IPS-NIHi11 (cell line): ENCODE data around the gene KRTAP10-12.

Source experiments
- DNase-seq: peaks from one replicate; pipeline ENCODE4 v3.0.0; 2012; ENCODE audit warnings: mixed read lengths, low spot score

Gene KRTAP10-12

GRCh38 chr21:44712203-44713028 is 15.4 kb downstream of the KRTAP10-12 start:
- DNase-seq, result no peak

- no peak for DNase-seq
Measured at GRCh38 chr21:44713130-44713529, 16.2 kb downstream of the KRTAP10-12 start.

GRCh38 chr21:44713846-44714245 is 16.9 kb downstream of the KRTAP10-12 start:
- DNase-seq, result no peak

GRCh38 chr21:44714905-44715304 is 17.9 kb downstream of the KRTAP10-12 start:
- DNase-seq, result no peak

GRCh38 chr21:44716984-44717383 is 20.0 kb downstream of the KRTAP10-12 start:
- DNase-seq, result no peak

- no peak for DNase-seq
Measured at GRCh38 chr21:44718093-44718492, 21.1 kb downstream of the KRTAP10-12 start.

GRCh38 chr21:44718571-44718970 is 21.6 kb downstream of the KRTAP10-12 start:
- no peak for DNase-seq

GRCh38 chr21:44720170-44720569 is 23.2 kb downstream of the KRTAP10-12 start:
- DNase-seq, result no peak

GRCh38 chr21:44722731-44723130 is 25.8 kb downstream of the KRTAP10-12 start:
- DNase-seq, result no peak

- DNase-seq, result no peak
Measured at GRCh38 chr21:44723177-44724131, 26.5 kb downstream of the KRTAP10-12 start.

GRCh38 chr21:44724196-44724595 is 27.2 kb downstream of the KRTAP10-12 start:
- DNase-seq, result no peak

- DNase-seq, result no peak
Measured at GRCh38 chr21:44724926-44725325, 28.0 kb downstream of the KRTAP10-12 start.

- DNase-seq, result no peak
Measured at GRCh38 chr21:44726826-44727225, 29.9 kb downstream of the KRTAP10-12 start.

GRCh38 chr21:44727321-44727720 is 30.3 kb downstream of the KRTAP10-12 start:
- DNase-seq, result no peak

- DNase-seq, result no peak
Measured at GRCh38 chr21:44727757-44728156, 30.8 kb downstream of the KRTAP10-12 start.

GRCh38 chr21:44728716-44729115 is 31.7 kb downstream of the KRTAP10-12 start:
- DNase-seq, result no peak

- DNase-seq, result no peak
Measured at GRCh38 chr21:44729336-44730027, 32.5 kb downstream of the KRTAP10-12 start.

- DNase-seq, result no peak
Measured at GRCh38 chr21:44730028-44730395, 33.0 kb downstream of the KRTAP10-12 start.

GRCh38 chr21:44730951-44731579 is 34.1 kb downstream of the KRTAP10-12 start:
- no peak for DNase-seq

GRCh38 chr21:44732263-44732662 is 35.3 kb downstream of the KRTAP10-12 start:
- no peak for DNase-seq

- DNase-seq, result no peak
Measured at GRCh38 chr21:44732956-44733355, 36.0 kb downstream of the KRTAP10-12 start.
